H9 (cell line): ENCODE measurements around the gene DHCR24. TPM values are rescaled to one million over a fixed set of nuclear protein-coding genes. Genes with fewer than 3 reads are reported as not detected.

Source experiments
- DNase-seq: peaks from one replicate; pipeline ENCODE4 v3.0.0-alpha.2; 2017
- H2AFZ ChIP-seq: one replicate; pipeline ENCODE4 v1.6.1; 2013; ENCODE audit warnings: mild to moderate bottlenecking, low read length, control low read depth, moderate library complexity
- H2AK5ac ChIP-seq: 2 replicates; pipeline ENCODE4 v1.6.1; 2013; ENCODE audit warnings: low read length, control low read depth, mixed read lengths; ENCODE audit not compliant: insufficient read length
- H2BK120ac ChIP-seq: one replicate; pipeline ENCODE4 v1.6.1; 2013; ENCODE audit warnings: low read depth, mild to moderate bottlenecking, low read length, control low read depth, inconsistent platforms; ENCODE audit not compliant: poor library complexity, severe bottlenecking
- H2BK12ac ChIP-seq: 2 replicates; pipeline ENCODE4 v1.6.1; 2013; ENCODE audit warnings: low read length, control low read depth, mixed read lengths, low read depth; ENCODE audit not compliant: insufficient read length
- H2BK15ac ChIP-seq: 2 replicates; pipeline ENCODE4 v1.6.1; 2013; ENCODE audit warnings: low read depth, low read length, control low read depth
- H2BK20ac ChIP-seq: one replicate; pipeline ENCODE4 v1.6.1; 2013; ENCODE audit warnings: low read depth, mild to moderate bottlenecking, low read length, control low read depth, inconsistent platforms; ENCODE audit not compliant: poor library complexity, severe bottlenecking
- H2BK5ac ChIP-seq: 2 replicates; pipeline ENCODE4 v1.6.1; 2013; ENCODE audit warnings: low read length, control low read depth, mixed read lengths; ENCODE audit not compliant: insufficient read length
- H3K14ac ChIP-seq: 2 replicates; pipeline ENCODE4 v1.6.1; 2013; ENCODE audit warnings: low read length, control low read depth; ENCODE audit not compliant: insufficient read depth
- H3K18ac ChIP-seq: 2 replicates; pipeline ENCODE4 v1.6.1; 2013; ENCODE audit warnings: low read depth, mild to moderate bottlenecking, mixed read lengths, low read length, control low read depth; ENCODE audit not compliant: insufficient read length
- H3K23ac ChIP-seq: 2 replicates; pipeline ENCODE4 v1.6.1; 2013; ENCODE audit warnings: low read length, control low read depth, mixed read lengths, low read depth; ENCODE audit not compliant: insufficient read length
- H3K23me2 ChIP-seq: 2 replicates; pipeline ENCODE4 v1.6.1; 2013; ENCODE audit warnings: low read depth, mild to moderate bottlenecking, mixed read lengths, low read length, control low read depth; ENCODE audit not compliant: insufficient read length, poor library complexity, severe bottlenecking
- H3K27ac ChIP-seq: 2 replicates; pipeline ENCODE4 v1.5.1; 2013; ENCODE audit warnings: low read length, control low read depth, mixed read lengths, low read depth; ENCODE audit not compliant: insufficient read length
- H3K27me3 ChIP-seq: 2 replicates; pipeline ENCODE4 v1.6.1; 2013; ENCODE audit warnings: low read length, control low read depth, inconsistent platforms; ENCODE audit not compliant: insufficient read depth
- H3K4ac ChIP-seq: 2 replicates; pipeline ENCODE4 v1.6.1; 2013; ENCODE audit warnings: low read depth, mild to moderate bottlenecking, control low read depth, inconsistent platforms, low read length, moderate library complexity
- H3K4me1 ChIP-seq: 2 replicates; pipeline ENCODE4 v1.6.1; 2013; ENCODE audit warnings: low read length, control low read depth, inconsistent platforms; ENCODE audit not compliant: insufficient read depth
- H3K4me2 ChIP-seq: 2 replicates; pipeline ENCODE4 v1.6.1; 2013; ENCODE audit warnings: low read length, control low read depth, mixed read lengths; ENCODE audit not compliant: insufficient read length, insufficient read depth
- H3K56ac ChIP-seq: 2 replicates; pipeline ENCODE4 v1.6.1; 2013; ENCODE audit warnings: low read depth, mild to moderate bottlenecking, mixed read lengths, low read length, control low read depth; ENCODE audit not compliant: insufficient read length
- H3K79me1 ChIP-seq: 2 replicates; pipeline ENCODE4 v1.6.1; 2013; ENCODE audit warnings: low read depth, mild to moderate bottlenecking, moderate library complexity, low read length, control low read depth, inconsistent platforms; ENCODE audit not compliant: insufficient read depth, poor library complexity, severe bottlenecking
- H3K79me2 ChIP-seq: 2 replicates; pipeline ENCODE4 v1.6.1; 2013; ENCODE audit warnings: low read length, control low read depth, inconsistent platforms; ENCODE audit not compliant: insufficient read depth
- H3K9ac ChIP-seq: 2 replicates; pipeline ENCODE4 v1.6.1; 2013; ENCODE audit warnings: low read length, control low read depth, mixed read lengths; ENCODE audit not compliant: insufficient read length; ENCODE audit errors: extremely low read depth
- H3K9me3 ChIP-seq: one replicate; pipeline ENCODE4 v1.6.1; 2013; ENCODE audit warnings: low read depth, low read length, inconsistent platforms; ENCODE audit not compliant: control insufficient read depth
- H3T11ph ChIP-seq: one replicate; pipeline ENCODE4 v1.6.1; 2013; ENCODE audit warnings: mild to moderate bottlenecking, low read length, control low read depth, inconsistent platforms
- H4K20me1 ChIP-seq: one replicate; pipeline ENCODE4 v1.6.1; 2013; ENCODE audit not compliant: control insufficient read depth, insufficient read length, insufficient read depth
- H4K5ac ChIP-seq: 2 replicates; pipeline ENCODE4 v1.6.1; 2013; ENCODE audit warnings: low read depth, mild to moderate bottlenecking, mixed read lengths, low read length, control low read depth; ENCODE audit not compliant: insufficient read length
- H4K8ac ChIP-seq: replicated peaks from 2 replicates; pipeline ENCODE4 v1.6.1; 2013; ENCODE audit warnings: low read length, control low read depth, mixed read lengths, low read depth; ENCODE audit not compliant: insufficient read length
- H4K91ac ChIP-seq: 2 replicates; pipeline ENCODE4 v1.6.1; 2013; ENCODE audit warnings: low read depth, mild to moderate bottlenecking, moderate library complexity, mixed read lengths, low read length, control low read depth; ENCODE audit not compliant: insufficient read length
- H3K27ac Mint-ChIP-seq, 3 experiments: 2 replicates in 2 of 3; 3 replicates in 1 of 3; pipeline ENCODE4 v1.8.0; 2020 to 2021; ENCODE audit warnings: mixed read lengths in 3 of 3, mild to moderate bottlenecking in 1 of 3, moderate library complexity in 1 of 3
- H3K27me3 Mint-ChIP-seq: 2 replicates; pipeline ENCODE4 v1.8.0; 2021; ENCODE audit warnings: low read depth, mild to moderate bottlenecking, moderate library complexity, mixed read lengths
- H3K36me3 Mint-ChIP-seq, 3 experiments: 2 replicates in 2 of 3; 3 replicates in 1 of 3; pipeline ENCODE4 v1.8.0; 2020 to 2021; ENCODE audit warnings: low read depth in 3 of 3, mixed read lengths in 3 of 3; ENCODE audit not compliant: insufficient read depth in 1 of 3
- H3K4me1 Mint-ChIP-seq, 2 experiments: 2 replicates each; pipeline ENCODE4 v1.8.0; 2020; ENCODE audit warnings: mixed read lengths in 2 of 2
- H3K4me3 Mint-ChIP-seq, 2 experiments: 2 replicates in 1 of 2; 3 replicates in 1 of 2; pipeline ENCODE4 v1.8.0; 2020 to 2021; ENCODE audit warnings: mild to moderate bottlenecking in 2 of 2, mixed read lengths in 2 of 2, moderate library complexity in 1 of 2
- H3K9me3 Mint-ChIP-seq, 2 experiments: 2 replicates in 1 of 2; 3 replicates in 1 of 2; pipeline ENCODE4 v1.8.0; 2020; ENCODE audit warnings: mild to moderate bottlenecking in 2 of 2, mixed read lengths in 2 of 2, moderate library complexity in 1 of 2
- WGBS: extraction: QIAGEN DNeasy Blood & Tissue Kit; methylation state at CpG from one replicate; pipeline ENCODE4 v1.1.7; 2013; ENCODE audit warnings: missing lambda C conversion rate, low lambda C conversion rate, mixed read lengths; ENCODE audit not compliant: insufficient read length; ENCODE audit errors: extremely low coverage; 5-methylcytosine and 5-hydroxymethylcytosine counted together
- total RNA-seq: library from RNA; stranded (reverse); gene quantifications from 2 replicates; pipeline ENCODE4 v1.2.1, GENCODE V29; 2021
- TF ChIP-seq, protein P1 (sequence below): fragments of 200-600 bp; sonication (generic); conservative IDR thresholded peaks from 3 replicates; pipeline ENCODE4 v1.8.0; 2021; ENCODE audit warnings: antibody characterized with exemption, mild to moderate bottlenecking

DHCR24 gene
- total RNA-seq, 1 experiment from 2014 or later = 318 TPM

GRCh38 chr1:54851406-54851805, 35.6 kb downstream of the DHCR24 start:
- Histone ChIP-seq H3K4me1 (no peaks in the 10 kb centered on the region), H3K9me3 (no peaks in the 10 kb centered on the region), H3K79me1 (no peaks in the 10 kb centered on the region), H2BK5ac (no peak overlapping the region), H3T11ph (no peak overlapping the region), H3K27me3 (no peaks in the 10 kb centered on the region), H3K56ac (no peak overlapping the region), H3K4ac (no peak overlapping the region), H3K9ac (no peak overlapping the region), H4K91ac (no peak overlapping the region), H3K23me2 (no peaks in the 10 kb centered on the region), H2AK5ac (no peak overlapping the region), H4K5ac (no peak overlapping the region), H4K8ac (no peak overlapping the region), H4K20me1 (no peaks in the 10 kb centered on the region), H3K79me2 (no peaks in the 10 kb centered on the region), H2BK20ac (no peak overlapping the region), H3K4me2 (no peak overlapping the region), H2BK15ac (no peak overlapping the region), H3K18ac (no peak overlapping the region), H3K23ac (no peak overlapping the region), H3K14ac (no peak overlapping the region), H3K27ac (no peak overlapping the region), H2BK120ac (no peak overlapping the region), H2AFZ (no peak overlapping the region), H2BK12ac (no peak overlapping the region)
- no CpG with 5 or more reads among the region's 9 CpGs for WGBS
- no peaks in the 10 kb centered on the region for H3K4me1 Mint-ChIP-seq
- TF ChIP-seq, protein P1, sequence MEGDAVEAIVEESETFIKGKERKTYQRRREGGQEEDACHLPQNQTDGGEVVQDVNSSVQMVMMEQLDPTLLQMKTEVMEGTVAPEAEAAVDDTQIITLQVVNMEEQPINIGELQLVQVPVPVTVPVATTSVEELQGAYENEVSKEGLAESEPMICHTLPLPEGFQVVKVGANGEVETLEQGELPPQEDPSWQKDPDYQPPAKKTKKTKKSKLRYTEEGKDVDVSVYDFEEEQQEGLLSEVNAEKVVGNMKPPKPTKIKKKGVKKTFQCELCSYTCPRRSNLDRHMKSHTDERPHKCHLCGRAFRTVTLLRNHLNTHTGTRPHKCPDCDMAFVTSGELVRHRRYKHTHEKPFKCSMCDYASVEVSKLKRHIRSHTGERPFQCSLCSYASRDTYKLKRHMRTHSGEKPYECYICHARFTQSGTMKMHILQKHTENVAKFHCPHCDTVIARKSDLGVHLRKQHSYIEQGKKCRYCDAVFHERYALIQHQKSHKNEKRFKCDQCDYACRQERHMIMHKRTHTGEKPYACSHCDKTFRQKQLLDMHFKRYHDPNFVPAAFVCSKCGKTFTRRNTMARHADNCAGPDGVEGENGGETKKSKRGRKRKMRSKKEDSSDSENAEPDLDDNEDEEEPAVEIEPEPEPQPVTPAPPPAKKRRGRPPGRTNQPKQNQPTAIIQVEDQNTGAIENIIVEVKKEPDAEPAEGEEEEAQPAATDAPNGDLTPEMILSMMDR = no peak
- H3K27me3 Mint-ChIP-seq = no peaks in the 10 kb centered on the region
- peaks cover 70 to 91% (median 73%) of the 10 kb centered on the region in 3 experiments for H3K36me3 Mint-ChIP-seq
- DNase-seq = no peak
- H3K27ac Mint-ChIP-seq = no peak overlapping the region; a peak in 1 of 7 replicates
- H3K9me3 Mint-ChIP-seq = no peaks in the 10 kb centered on the region
- H3K4me3 Mint-ChIP-seq = no peak overlapping the region
